A673 (cell line): ENCODE data around the gene QSOX2. TPM values are rescaled to one million over a fixed set of nuclear protein-coding genes. Genes with fewer than 3 reads are reported as not detected.

ENCODE experiments used
- BruUV-seq: library from RNA; stranded (reverse); fragments of 400-500 nt; replicated peaks from 2 replicates; lab custom pipeline; 2021; lab: Mats Ljungman, UMichigan
- CTCF ChIA-PET: fragments of 300-600 bp; sonication (Branson Sonifier 250); formaldehyde crosslinking; loops from one replicate; lab custom pipeline; 2022; ENCODE audit warnings: antibody characterized with exemption; lab: Charles Lee
- POLR2A ChIA-PET: fragments of 300-600 bp; sonication (Branson Sonifier 250); formaldehyde crosslinking; loops from one replicate; lab custom pipeline; 2022; ENCODE audit warnings: antibody characterized with exemption; ENCODE audit not compliant: low non-redundant PET; lab: Charles Lee
- DNase-seq: peaks from one replicate; pipeline ENCODE4 v3.0.0-alpha.2; 2015; ENCODE audit warnings: low spot score
- H3K27ac ChIP-seq: fragments of 200-600 bp; sonication (generic); 2 replicates; pipeline ENCODE4 v1.5.1; 2016; ENCODE audit warnings: mixed run types, low read depth, mild to moderate bottlenecking, mixed read lengths, antibody characterized with exemption, low read length; ENCODE audit not compliant: poor library complexity, severe bottlenecking
- H3K27me3 ChIP-seq: fragments of 200-600 bp; sonication (generic); replicated peaks from 2 replicates; pipeline ENCODE4 v1.6.1; 2017; ENCODE audit warnings: mixed run types, low read depth, mild to moderate bottlenecking, mixed read lengths, antibody characterized with exemption, low read length; ENCODE audit not compliant: insufficient read depth, poor library complexity
- H3K36me3 ChIP-seq: fragments of 200-600 bp; sonication (generic); 2 replicates; pipeline ENCODE4 v1.6.1; 2016; ENCODE audit warnings: mixed run types, mild to moderate bottlenecking, mixed read lengths, antibody characterized with exemption, low read length; ENCODE audit not compliant: insufficient read depth, poor library complexity, severe bottlenecking
- H3K4me1 ChIP-seq: fragments of 200-600 bp; sonication (generic); 2 replicates; pipeline ENCODE4 v1.6.1; 2017; ENCODE audit warnings: mixed run types, mild to moderate bottlenecking, mixed read lengths, antibody characterized with exemption, low read length; ENCODE audit not compliant: insufficient read depth, poor library complexity, severe bottlenecking
- H3K4me3 ChIP-seq: fragments of 200-600 bp; sonication (generic); 2 replicates; pipeline ENCODE4 v1.5.1; 2016; ENCODE audit warnings: low read depth, mixed run types, mild to moderate bottlenecking, mixed read lengths, low read length; ENCODE audit not compliant: poor library complexity, severe bottlenecking
- H3K9me3 ChIP-seq: fragments of 200-600 bp; sonication (generic); 2 replicates; pipeline ENCODE4 v1.6.1; 2016; ENCODE audit warnings: mixed run types, low read depth, mild to moderate bottlenecking, mixed read lengths, antibody characterized with exemption, low read length; ENCODE audit not compliant: poor library complexity, severe bottlenecking
- EZH2 ChIP-seq: fragments of 200-600 bp; sonication (generic); IDR thresholded peaks from 2 replicates; pipeline ENCODE4 v1.6.1; 2017; ENCODE audit warnings: borderline replicate concordance, low read depth, mild to moderate bottlenecking, mixed read lengths, antibody characterized with exemption, low read length; ENCODE audit not compliant: poor library complexity, severe bottlenecking
- intact Hi-C: fragments of 100-400 bp; cut with micrococcal nuclease; formaldehyde crosslinking; loops from one replicate; pipeline ENCODE4 v1.10.0; 2022; ENCODE audit not compliant: unreplicated experiment
- total RNA-seq: library from RNA; stranded (reverse); gene quantifications from 2 replicates; pipeline ENCODE4 v1.2.3, GENCODE V29; 2021
- TF ChIP-seq, protein P1 (sequence below): fragments of 300-800, 200-600 bp; sonication (generic); conservative IDR thresholded peaks from 2 replicates; pipeline ENCODE4 v1.5.1; 2017; ENCODE audit warnings: low read depth, mild to moderate bottlenecking, antibody characterized with exemption, low read length, moderate library complexity, mixed read lengths

QSOX2 gene
- total RNA-seq, 1 experiment from 2014 or later, result 43.7 TPM

DNA sequence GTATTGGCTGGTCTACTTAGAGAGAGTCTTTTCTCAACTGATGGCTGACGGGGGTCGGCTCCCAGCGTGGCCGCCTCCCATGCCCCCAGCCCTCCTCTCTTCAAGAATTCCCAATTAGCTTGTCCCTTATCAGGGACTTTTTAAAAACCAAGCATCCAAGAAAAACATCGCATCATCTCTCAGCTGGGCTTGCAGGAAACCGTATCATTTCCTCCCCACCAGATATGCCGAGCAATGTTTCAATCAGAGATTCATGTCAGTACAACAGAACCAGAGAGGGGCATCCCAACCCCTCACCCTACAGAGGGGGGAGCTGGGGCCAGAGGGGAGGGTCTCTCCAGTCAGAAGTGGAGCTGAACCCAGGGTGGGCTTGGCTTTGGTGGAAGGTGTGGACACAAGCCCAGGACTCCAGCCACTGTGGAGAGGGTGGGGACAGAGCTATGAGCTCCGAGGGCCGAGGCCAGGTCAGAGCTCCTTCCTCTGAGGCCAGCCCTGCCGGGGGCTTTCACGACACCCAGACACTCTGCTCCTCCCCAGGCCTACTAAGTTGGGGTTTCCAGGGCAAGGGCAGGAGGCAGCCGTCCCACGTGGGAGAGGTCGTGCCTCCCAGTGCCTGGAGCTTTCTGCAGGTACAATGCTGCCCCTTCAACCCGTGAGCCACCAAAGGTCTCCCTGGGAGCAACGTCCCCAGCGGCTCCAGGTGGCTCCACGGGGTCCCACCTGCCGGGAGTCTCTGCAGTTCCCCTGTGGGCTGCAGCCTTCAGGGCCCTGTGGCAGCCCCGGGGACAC is 87.9 kb downstream of the QSOX2 start:
- intact Hi-C loops, result no loop called here
- ChIA-PET POLR2A (no interaction called here), CTCF (no interaction called here)
- Histone ChIP-seq H3K4me3 (no peak overlapping the region), H3K36me3 (no peaks in the 10 kb centered on the region), H3K4me1 (no peaks in the 10 kb centered on the region), H3K27ac (no peak overlapping the region), H3K9me3 (no peaks in the 10 kb centered on the region), H3K27me3 (no peaks in the 10 kb centered on the region)
- BruUV-seq, result no TSS peak
- TF ChIP-seq EZH2, result no peak
- TF ChIP-seq, protein P1, sequence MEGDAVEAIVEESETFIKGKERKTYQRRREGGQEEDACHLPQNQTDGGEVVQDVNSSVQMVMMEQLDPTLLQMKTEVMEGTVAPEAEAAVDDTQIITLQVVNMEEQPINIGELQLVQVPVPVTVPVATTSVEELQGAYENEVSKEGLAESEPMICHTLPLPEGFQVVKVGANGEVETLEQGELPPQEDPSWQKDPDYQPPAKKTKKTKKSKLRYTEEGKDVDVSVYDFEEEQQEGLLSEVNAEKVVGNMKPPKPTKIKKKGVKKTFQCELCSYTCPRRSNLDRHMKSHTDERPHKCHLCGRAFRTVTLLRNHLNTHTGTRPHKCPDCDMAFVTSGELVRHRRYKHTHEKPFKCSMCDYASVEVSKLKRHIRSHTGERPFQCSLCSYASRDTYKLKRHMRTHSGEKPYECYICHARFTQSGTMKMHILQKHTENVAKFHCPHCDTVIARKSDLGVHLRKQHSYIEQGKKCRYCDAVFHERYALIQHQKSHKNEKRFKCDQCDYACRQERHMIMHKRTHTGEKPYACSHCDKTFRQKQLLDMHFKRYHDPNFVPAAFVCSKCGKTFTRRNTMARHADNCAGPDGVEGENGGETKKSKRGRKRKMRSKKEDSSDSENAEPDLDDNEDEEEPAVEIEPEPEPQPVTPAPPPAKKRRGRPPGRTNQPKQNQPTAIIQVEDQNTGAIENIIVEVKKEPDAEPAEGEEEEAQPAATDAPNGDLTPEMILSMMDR, result no peak
- no peak for DNase-seq

Other genes starting within 250 kb of the QSOX2 start
- gene NACC2, start 150.5 kb downstream of the QSOX2 start, total RNA-seq, result 19.5 and 22.7 TPM in 2 replicates
- gene TMEM250, start 126.9 kb downstream of the QSOX2 start, total RNA-seq, result 44.7 and 48.4 TPM in 2 replicates
- gene LHX3, start 40.7 kb downstream of the QSOX2 start, total RNA-seq, result 0.11 TPM in 1 of 2 replicates, not detected in the other
- not detected in 2 replicates for gene CCDC187, start 58.3 kb upstream of the QSOX2 start, total RNA-seq
- gene GPSM1, start 81.7 kb upstream of the QSOX2 start, total RNA-seq, result 36.4 and 48.5 TPM in 2 replicates
- 32.7 and 37.3 TPM in 2 replicates for gene DNLZ, start 117.9 kb upstream of the QSOX2 start, total RNA-seq
- gene CARD9, start 127.9 kb upstream of the QSOX2 start, total RNA-seq, result 4.8 and 5.4 TPM in 2 replicates
- 22.9 and 24.8 TPM in 2 replicates for gene SNAPC4, start 154.4 kb upstream of the QSOX2 start, total RNA-seq
- 135 and 146 TPM in 2 replicates for gene ENTR1, start 164.8 kb upstream of the QSOX2 start, total RNA-seq
- 84.1 and 94.8 TPM in 2 replicates for gene PMPCA, start 164.8 kb upstream of the QSOX2 start, total RNA-seq
- 26.2 and 27.7 TPM in 2 replicates for gene INPP5E, start 194.0 kb upstream of the QSOX2 start, total RNA-seq
- 72.9 and 73.7 TPM in 2 replicates for gene SEC16A, start 237.2 kb upstream of the QSOX2 start, total RNA-seq